HEK293T (cell line): ENCODE data around the gene PTDSS2.

Experiments used
- BHLHE40 ChIP-seq: fragments of 450-650 bp; IDR thresholded peaks from 2 replicates; pipeline ENCODE4 v1.6.1; 2016; ENCODE audit warnings: mild to moderate bottlenecking, moderate library complexity, borderline replicate concordance
- CTBP1 ChIP-seq: fragments of 450-650 bp; IDR thresholded peaks from 2 replicates; pipeline ENCODE4 v1.6.1; 2016; ENCODE audit warnings: borderline replicate concordance
- ELF4 ChIP-seq: fragments of 450-650 bp; IDR thresholded peaks from 2 replicates; pipeline ENCODE4 v1.6.1; 2017; ENCODE audit warnings: antibody characterized with exemption
- FOXA1 ChIP-seq: fragments of 450-650 bp; IDR thresholded peaks from 2 replicates; pipeline ENCODE4 v1.6.1; 2016; ENCODE audit warnings: mild to moderate bottlenecking
- FOXK2 ChIP-seq: fragments of 450-650 bp; IDR thresholded peaks from 2 replicates; pipeline ENCODE4 v1.6.1; 2016; ENCODE audit warnings: mild to moderate bottlenecking
- FOXM1 ChIP-seq: fragments of 450-650 bp; IDR thresholded peaks from 2 replicates; pipeline ENCODE4 v1.6.1; 2017; ENCODE audit warnings: mild to moderate bottlenecking, borderline replicate concordance
- LEF1 ChIP-seq: fragments of 450-650 bp; IDR thresholded peaks from 2 replicates; pipeline ENCODE4 v1.6.1; 2017; ENCODE audit warnings: mild to moderate bottlenecking, borderline replicate concordance
- NFRKB ChIP-seq: fragments of 450-650 bp; IDR thresholded peaks from 2 replicates; pipeline ENCODE4 v1.6.1; 2016; ENCODE audit warnings: mild to moderate bottlenecking, moderate library complexity
- SP1 ChIP-seq: fragments of 450-650 bp; IDR thresholded peaks from 2 replicates; pipeline ENCODE4 v1.6.1; 2017
- SUZ12 ChIP-seq: fragments of 450-650 bp; IDR thresholded peaks from 2 replicates; pipeline ENCODE4 v1.6.1; 2016; ENCODE audit warnings: mild to moderate bottlenecking

- TF ChIP-seq SP1 (no peak), BHLHE40 (no peak), ELF4 (no peak), CTBP1 (no peak), NFRKB (no peak), LEF1 (no peak), FOXM1 (no peak), SUZ12 (no peak), FOXA1 (no peak), FOXK2 (no peak)
These were observed 18.2 kb upstream of the PTDSS2 start for GRCh38 chr11:431921-432320.
